AG09309 (cell line): ENCODE results near the gene SIGLEC10.

ENCODE experiments used
- DNase-seq: peaks from one replicate; pipeline ENCODE4 v3.0.0-alpha.2; 2010; ENCODE audit warnings: low read depth
- H3K4me3 ChIP-seq: 2 replicates; pipeline ENCODE4 v1.5.1; 2011; ENCODE audit warnings: mild to moderate bottlenecking, low read depth, low read length, moderate library complexity; ENCODE audit not compliant: control insufficient read depth
- TF ChIP-seq, protein P1 (sequence below): IDR thresholded peaks from 2 replicates; pipeline ENCODE4 v1.5.1; 2011; ENCODE audit warnings: mild to moderate bottlenecking, low read depth, low read length, inconsistent platforms; ENCODE audit not compliant: insufficient read depth, control insufficient read depth; ENCODE audit errors: missing control alignments

Gene SIGLEC10

DNA sequence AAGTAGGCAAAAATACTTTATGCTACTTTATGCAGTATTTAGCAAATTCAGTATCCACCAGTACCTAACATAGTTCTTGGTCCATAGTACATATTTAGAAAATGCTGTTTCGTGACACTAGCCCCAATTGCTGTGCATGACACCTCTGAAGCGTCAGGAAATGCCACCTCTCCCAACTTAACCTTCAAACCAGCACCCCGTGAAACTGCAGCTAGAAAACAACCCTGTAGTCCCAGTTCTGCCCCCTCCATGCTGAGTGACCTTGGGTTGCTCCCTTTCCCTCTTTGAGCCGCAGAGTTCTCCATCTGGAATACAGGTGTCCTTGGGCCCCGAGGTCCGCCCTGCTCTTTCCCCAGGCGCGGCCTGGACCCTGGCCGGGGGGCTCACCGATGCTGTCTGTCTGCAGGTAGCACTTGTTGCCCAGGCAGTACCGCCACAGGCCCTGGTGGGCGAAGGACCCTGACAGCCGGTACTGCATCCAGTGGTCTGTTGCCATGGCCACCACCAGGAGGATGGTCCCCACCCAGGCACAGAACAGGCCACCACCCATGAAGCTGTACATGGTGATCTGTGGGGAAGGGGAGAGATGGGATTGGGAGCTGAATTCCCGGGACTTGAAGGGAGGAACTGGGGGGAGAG, 30.4 kb downstream of the SIGLEC10 start:
- TF ChIP-seq, protein P1, sequence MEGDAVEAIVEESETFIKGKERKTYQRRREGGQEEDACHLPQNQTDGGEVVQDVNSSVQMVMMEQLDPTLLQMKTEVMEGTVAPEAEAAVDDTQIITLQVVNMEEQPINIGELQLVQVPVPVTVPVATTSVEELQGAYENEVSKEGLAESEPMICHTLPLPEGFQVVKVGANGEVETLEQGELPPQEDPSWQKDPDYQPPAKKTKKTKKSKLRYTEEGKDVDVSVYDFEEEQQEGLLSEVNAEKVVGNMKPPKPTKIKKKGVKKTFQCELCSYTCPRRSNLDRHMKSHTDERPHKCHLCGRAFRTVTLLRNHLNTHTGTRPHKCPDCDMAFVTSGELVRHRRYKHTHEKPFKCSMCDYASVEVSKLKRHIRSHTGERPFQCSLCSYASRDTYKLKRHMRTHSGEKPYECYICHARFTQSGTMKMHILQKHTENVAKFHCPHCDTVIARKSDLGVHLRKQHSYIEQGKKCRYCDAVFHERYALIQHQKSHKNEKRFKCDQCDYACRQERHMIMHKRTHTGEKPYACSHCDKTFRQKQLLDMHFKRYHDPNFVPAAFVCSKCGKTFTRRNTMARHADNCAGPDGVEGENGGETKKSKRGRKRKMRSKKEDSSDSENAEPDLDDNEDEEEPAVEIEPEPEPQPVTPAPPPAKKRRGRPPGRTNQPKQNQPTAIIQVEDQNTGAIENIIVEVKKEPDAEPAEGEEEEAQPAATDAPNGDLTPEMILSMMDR = no peak

DNA sequence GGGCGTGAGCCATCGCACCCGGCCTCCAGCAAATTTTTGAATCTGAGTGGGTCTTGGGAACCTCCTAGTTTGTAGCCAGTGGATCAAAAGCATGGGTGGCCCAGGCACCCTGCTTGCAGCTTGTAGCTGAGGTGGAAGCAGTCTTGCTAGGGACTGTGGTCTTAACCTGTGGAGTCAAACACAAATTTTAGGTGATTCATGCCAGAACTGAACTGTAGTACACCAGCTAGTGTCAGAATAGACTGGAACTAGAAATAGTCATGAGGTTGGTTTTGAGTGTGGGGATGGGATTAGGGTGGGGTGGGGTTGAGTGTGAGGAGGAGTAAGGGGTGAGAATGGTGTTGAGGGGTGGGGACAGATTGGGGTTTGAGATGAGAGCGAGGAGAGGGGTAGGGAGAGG, 35.4 kb downstream of the SIGLEC10 start:
- no peak for DNase-seq
- TF ChIP-seq, protein P1 = no peak

More for the DNA sequence above, 30.4 kb downstream of the SIGLEC10 start:
- DNase-seq = no peak
- H3K4me3 ChIP-seq = no peak overlapping the region

DNA sequence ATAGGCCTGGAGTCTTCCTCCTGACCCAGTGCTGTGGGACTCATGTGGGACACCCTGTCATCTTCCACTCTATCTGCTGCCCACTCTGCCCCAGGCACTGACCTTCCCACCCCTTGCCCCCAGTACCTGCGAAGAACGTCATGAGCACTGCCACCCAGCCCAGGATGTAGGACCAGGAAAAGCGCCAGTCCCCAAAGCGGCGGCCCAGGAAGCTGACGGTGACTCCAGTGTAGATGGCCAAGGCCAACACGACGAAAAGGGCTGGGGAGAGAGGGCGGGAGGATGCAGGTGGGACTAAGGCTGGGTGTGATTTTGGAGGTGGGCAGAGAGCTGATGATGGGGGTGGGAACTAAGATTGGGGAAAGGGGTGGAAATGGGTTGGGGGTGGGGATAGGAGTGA, 37.1 kb downstream of the SIGLEC10 start:
- TF ChIP-seq, protein P1 = no peak
- no peak for DNase-seq
- no peak overlapping the region for H3K4me3 ChIP-seq

More for the DNA sequence above, 35.4 kb downstream of the SIGLEC10 start:
- H3K4me3 ChIP-seq = no peak overlapping the region

DNA sequence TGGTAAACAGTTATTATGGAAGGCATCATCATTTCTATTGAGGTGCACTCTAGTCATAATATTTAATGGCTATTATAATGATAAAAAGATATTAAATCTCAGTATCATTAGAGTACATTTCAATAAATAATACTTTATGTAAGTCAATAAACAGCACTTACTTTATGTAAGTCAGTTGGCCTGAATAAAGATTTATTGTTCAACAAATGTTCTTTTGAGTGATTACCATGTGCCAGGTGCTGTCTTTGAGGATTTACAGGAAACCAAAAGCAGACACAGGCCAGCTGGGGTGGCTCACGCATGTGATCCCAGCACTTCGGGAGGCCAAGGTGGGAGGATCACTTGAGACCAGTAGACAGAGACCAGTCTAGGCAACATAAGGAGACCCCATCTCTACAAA, 40.0 kb downstream of the SIGLEC10 start:
- H3K4me3 ChIP-seq = no peak overlapping the region
- DNase-seq = no peak
- TF ChIP-seq, protein P1 = no peak

DNA sequence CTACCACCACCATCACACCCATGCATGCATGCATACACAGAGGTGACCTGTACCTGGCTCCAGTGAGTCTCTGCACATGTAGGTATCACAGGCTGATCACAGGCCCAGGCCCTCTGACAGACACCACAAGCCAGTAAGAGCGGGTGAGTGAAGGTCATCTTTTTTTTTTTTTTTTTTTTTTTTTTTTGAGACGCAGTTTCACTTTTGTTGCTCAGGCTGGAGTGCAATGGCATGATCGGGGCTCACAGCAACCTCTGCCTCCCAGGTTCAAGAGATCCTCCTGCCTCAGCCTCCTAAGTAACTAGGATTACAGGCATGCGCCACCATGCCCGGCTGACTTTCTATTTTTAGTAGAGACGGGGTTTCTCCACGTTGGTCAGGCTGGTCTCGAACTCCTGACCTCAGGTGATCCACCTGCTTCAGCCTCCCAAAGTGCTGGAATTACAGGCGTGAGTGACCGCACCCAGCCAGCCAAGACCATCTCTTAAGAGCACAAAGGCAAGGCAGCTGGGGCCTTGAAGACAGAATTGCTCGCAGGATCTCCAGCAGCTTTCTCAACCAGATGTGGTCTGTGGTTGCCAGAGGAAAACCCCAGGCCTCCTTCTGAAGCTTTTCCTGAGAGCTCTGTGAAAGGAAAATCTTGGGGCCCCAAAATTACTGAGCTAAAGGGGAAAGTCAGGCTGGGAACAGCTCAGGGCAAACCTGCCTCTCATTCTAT, 41.8 kb downstream of the SIGLEC10 start:
- no peak for DNase-seq
- TF ChIP-seq, protein P1 = no peak
- no peak overlapping the region for H3K4me3 ChIP-seq

DNA sequence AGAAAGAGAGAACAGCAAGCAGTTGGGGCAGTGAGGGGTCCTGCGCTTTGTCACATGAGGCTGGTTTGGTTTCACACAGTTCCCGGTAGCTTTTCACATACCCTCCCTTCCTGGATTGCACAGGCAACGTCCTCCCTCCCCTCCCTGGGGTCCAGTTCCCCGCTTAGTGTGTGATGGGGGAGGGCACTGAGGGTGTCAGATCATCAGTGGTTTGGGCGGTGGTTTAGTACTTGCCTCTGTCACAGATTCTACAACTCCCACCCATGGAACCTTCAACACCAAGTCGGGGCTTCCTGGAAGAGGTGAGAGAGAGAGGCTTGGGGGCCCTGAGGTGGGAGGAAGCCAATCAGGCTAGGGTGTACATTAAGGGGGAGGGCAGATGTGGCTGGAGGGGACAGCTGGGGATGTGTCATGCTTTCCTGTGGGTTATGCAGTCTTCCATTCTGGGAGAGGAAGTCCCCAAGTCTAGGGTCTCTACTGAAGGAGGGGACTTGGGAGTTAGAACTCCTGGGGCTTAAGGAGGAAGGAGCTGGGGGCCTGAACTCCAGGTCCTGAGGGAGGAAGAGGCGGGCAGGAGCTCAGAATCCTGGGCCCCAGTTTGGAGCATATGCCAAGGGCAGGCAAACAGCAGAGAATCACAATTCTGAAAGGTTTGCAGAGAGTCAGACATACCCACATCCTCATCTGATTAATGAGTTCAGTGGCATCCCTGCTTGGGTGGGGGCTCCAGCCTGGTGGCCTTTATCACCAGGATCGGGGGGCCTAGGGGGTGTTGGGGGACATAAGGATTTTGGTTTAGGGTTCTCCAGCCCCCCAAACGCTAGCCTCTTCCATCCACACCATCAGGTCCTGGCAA, 44.6 kb downstream of the SIGLEC10 start, which contains the start of gene NKG7:
Gene NKG7, minus strand, starts transcription at position 6 of the 856 bp plus-strand sequence. CDS start 119 bp downstream, outside the sequence.
- no peak within 1 kb of the TSS for H3K4me3 ChIP-seq
- DNase-seq = no peak
- TF ChIP-seq, protein P1 = no peak
